Activated B cell treated with CpG ODN at 0.5 μM for 24 hours (primary cell): ENCODE results near the gene ZNF700. TPM values are rescaled to one million over a fixed set of nuclear protein-coding genes. Genes with fewer than 3 reads are reported as not detected.
A peak's percentile ranks its signal among the peaks of the same experiment; 100 is the strongest.
"Not testable (repeated sequence)": the region's sequence is repeated elsewhere in the genome, so short reads cannot be mapped to it uniquely, and the experiment has no call there.

ENCODE experiments used
- ATAC-seq: fragments of 200-7000 bp; cut with Tn5 transposase; one replicate; pipeline ENCODE4 v1.10.0; 2021; ENCODE audit warnings: low read depth, mild to moderate bottlenecking, moderate library complexity
- CTCF ChIA-PET: fragments of 350-600 bp; sonication (Branson Sonifier 250); formaldehyde crosslinking; loops from one replicate; lab custom pipeline; 2021; ENCODE audit warnings: antibody characterized with exemption; lab: Charles Lee
- POLR2A ChIA-PET: fragments of 350-600 bp; sonication (Branson Sonifier 250); formaldehyde crosslinking; loops from one replicate; lab custom pipeline; 2021; ENCODE audit warnings: antibody characterized with exemption; lab: Charles Lee
- DNase-seq: peaks from one replicate; pipeline ENCODE4 v3.0.0; 2022
- H3K27ac Mint-ChIP-seq: one replicate; pipeline ENCODE4 v1.8.0; 2020; ENCODE audit warnings: mixed read lengths
- H3K27me3 Mint-ChIP-seq: one replicate; pipeline ENCODE4 v1.8.0; 2021; ENCODE audit warnings: mixed read lengths
- H3K36me3 Mint-ChIP-seq: one replicate; pipeline ENCODE4 v1.8.0; 2021; ENCODE audit warnings: low read depth, mixed read lengths
- H3K4me1 Mint-ChIP-seq: one replicate; pipeline ENCODE4 v1.8.0; 2021; ENCODE audit warnings: mixed read lengths
- H3K4me3 Mint-ChIP-seq: one replicate; pipeline ENCODE4 v1.8.0; 2020; ENCODE audit warnings: mild to moderate bottlenecking, mixed read lengths
- H3K9me3 Mint-ChIP-seq: one replicate; pipeline ENCODE4 v1.8.0; 2020; ENCODE audit warnings: mixed read lengths
- intact Hi-C: fragments of 100-400 bp; cut with micrococcal nuclease; formaldehyde crosslinking; loops from one replicate; pipeline ENCODE4 v1.15.1; 2024
- total RNA-seq: library from RNA; stranded (reverse); gene quantifications from 2 replicates; pipeline ENCODE4 v1.2.3, GENCODE V29; 2022
- TF ChIP-seq, protein P1 (sequence below): fragments of 200-600 bp; IDR thresholded peaks from one replicate; pipeline ENCODE4 v1.8.0; 2022; ENCODE audit warnings: antibody characterized with exemption, mild to moderate bottlenecking

Gene ZNF700
- total RNA-seq, 1 donor from 2014 or later, result 33.1 TPM

DNA sequence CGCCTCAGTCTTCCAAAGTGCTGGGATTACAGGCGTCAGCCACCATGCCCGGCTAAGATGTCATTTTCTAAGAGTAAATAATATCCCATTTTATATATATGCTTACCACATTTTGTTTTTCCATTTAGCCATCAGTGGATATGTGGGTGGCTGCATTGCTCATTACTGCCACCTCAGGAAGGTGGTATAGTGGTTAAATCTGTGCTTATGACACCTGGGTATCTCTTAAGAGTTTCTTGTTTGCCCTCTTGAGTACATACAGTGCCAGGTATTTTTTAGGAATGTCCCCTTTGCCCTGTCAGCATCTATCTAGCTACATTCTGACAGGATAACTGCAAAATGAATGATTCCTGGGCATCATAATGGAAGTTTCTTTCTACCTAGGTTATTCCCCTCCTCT is 22.7 kb upstream of the ZNF700 start:
- no peak overlapping the region for H3K4me3 Mint-ChIP-seq
- intact Hi-C loops, result no loop called here
- H3K36me3 Mint-ChIP-seq, result peaks cover 25% of the 10 kb centered on the region
- ATAC-seq (no peak), DNase-seq (no peak)
- ChIA-PET CTCF (no interaction called here), POLR2A (no interaction called here)
- H3K27me3 Mint-ChIP-seq, result no peaks in the 10 kb centered on the region
- H3K9me3 Mint-ChIP-seq, result peaks cover 15% of the 10 kb centered on the region
- TF ChIP-seq, protein P1, sequence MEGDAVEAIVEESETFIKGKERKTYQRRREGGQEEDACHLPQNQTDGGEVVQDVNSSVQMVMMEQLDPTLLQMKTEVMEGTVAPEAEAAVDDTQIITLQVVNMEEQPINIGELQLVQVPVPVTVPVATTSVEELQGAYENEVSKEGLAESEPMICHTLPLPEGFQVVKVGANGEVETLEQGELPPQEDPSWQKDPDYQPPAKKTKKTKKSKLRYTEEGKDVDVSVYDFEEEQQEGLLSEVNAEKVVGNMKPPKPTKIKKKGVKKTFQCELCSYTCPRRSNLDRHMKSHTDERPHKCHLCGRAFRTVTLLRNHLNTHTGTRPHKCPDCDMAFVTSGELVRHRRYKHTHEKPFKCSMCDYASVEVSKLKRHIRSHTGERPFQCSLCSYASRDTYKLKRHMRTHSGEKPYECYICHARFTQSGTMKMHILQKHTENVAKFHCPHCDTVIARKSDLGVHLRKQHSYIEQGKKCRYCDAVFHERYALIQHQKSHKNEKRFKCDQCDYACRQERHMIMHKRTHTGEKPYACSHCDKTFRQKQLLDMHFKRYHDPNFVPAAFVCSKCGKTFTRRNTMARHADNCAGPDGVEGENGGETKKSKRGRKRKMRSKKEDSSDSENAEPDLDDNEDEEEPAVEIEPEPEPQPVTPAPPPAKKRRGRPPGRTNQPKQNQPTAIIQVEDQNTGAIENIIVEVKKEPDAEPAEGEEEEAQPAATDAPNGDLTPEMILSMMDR, result no peak
- H3K4me1 Mint-ChIP-seq, result no peaks in the 10 kb centered on the region
- no peak overlapping the region for H3K27ac Mint-ChIP-seq

DNA sequence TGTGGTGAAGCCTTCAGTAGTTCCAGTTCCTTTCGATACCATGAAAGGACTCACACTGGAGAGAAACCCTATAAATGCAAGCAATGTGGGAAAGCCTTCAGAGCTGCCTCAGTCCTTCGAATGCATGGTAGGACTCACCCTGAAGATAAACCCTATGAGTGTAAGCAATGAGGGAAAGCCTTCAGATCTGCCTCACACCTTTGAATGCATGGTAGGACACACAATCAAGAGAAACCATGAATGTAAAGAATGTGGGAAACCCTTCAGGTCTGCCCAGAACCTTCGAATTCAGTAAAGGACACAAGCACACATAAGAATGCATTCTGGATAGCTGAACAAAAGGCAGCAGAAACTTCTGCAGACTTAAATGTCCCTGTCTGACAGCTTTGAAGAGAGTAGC is 19.0 kb upstream of the ZNF700 start:
- intact Hi-C loops, result no loop called here
- Mint-ChIP-seq H3K9me3 (peaks cover 17% of the 10 kb centered on the region), H3K36me3 (peaks cover 25% of the 10 kb centered on the region), H3K4me3 (no peak overlapping the region), H3K27ac (no peak overlapping the region), H3K27me3 (no peaks in the 10 kb centered on the region), H3K4me1 (no peaks in the 10 kb centered on the region)
- no peak for ATAC-seq
- no peak for DNase-seq
- ChIA-PET POLR2A (no interaction called here), CTCF (interaction anchor here (0.7 kb wide), 1 partner anchor 18 kb away, joined by 3 read pairs; no protein-coding TSS in a partner anchor)
- TF ChIP-seq, protein P1, result no peak

DNA sequence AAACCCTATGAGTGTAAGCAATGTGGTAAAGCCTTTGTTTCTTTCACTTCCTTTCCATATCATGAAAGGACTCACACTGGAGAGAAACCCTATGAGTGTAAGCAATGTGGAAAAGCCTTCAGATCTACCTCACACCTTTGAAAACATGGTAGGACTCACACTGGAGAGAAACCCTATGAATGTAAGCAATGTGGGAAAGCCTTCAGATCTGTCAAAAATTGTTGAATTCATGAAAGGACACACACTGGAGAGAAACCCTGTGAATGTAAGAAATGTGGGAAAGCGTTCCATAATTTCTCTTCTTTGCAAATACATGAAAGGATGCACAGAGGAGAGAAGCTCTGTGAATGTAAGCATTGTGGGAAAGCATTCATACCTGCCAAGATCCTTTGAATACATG is 13.0 kb upstream of the ZNF700 start:
- H3K27me3 Mint-ChIP-seq, H3K27ac Mint-ChIP-seq, H3K4me3 Mint-ChIP-seq, intact Hi-C loops, CTCF ChIA-PET, POLR2A ChIA-PET, H3K4me1 Mint-ChIP-seq, ATAC-seq, H3K36me3 Mint-ChIP-seq, DNase-seq: not testable (repeated sequence)
- peaks cover 12% of the 10 kb centered on the region for H3K9me3 Mint-ChIP-seq

DNA sequence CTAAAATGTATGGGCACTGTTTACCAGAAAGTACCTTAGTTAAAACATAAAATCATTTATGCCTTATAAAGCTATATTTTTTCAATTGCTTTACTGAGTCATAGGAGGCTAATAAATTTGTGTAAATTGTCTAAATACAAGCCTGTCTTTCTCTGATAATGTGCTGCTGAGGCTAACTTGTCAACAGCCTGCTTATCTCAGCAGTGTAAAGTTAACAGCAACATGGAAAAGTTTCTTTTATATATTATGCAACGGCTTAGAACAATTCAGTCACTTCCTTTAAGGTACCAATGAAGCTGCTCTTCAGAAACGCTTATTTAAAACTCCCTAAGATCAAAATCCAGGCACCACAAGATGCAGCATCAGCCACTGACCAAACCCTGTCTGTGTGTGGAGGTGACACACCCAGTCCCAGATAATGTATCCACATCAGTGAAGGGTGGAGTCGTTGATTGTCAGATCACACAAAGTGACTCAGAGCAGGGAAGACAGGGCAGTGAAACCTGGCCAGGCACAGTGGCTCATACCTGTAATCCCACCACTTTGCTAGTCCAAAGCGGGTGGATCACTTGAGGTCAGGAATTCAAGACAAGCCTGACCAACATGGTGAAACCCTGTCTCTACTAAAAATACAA is 10.4 kb upstream of the ZNF700 start:
- H3K4me3 Mint-ChIP-seq, H3K27ac Mint-ChIP-seq, H3K4me1 Mint-ChIP-seq, H3K9me3 Mint-ChIP-seq, ATAC-seq, CTCF ChIA-PET, H3K36me3 Mint-ChIP-seq, intact Hi-C loops, DNase-seq, H3K27me3 Mint-ChIP-seq: not testable (repeated sequence)
- POLR2A ChIA-PET, result interaction anchor here (1.1 kb wide), 1 partner anchor 10 kb away, joined by 3 read pairs; no protein-coding TSS in a partner anchor

DNA sequence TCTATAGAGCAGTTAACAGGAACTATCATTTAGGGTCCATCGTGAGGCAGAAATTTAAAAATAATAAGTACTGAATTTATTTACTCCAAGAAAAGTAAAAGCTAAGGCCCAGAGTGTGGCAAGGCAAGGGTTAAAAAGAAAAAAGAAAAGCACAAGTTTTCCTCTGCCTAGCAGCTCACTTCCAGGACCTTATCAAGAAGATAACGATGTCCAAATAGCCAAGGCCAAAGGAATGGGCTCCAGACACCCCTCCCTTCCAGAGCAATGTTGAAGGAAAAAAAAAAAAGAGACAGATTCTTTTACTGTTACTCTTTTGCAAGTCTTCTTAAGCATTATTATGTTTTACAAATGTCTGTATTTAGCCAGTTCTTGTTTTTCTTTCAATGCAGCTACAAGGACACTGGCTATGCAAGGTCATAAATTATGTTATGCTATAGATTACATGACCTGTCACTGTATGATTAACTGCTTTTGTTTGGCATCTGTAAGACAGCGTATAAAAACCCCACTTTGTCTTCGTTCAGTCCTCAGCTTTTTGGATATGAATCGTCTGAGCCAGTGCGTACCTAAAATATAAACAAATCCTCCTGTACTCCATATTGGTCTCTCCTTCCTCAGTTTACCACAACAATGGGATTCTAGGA is 2.9 kb upstream of the ZNF700 start:
- Mint-ChIP-seq H3K9me3 (no peaks in the 10 kb centered on the region), H3K27ac (no peak overlapping the region), H3K36me3 (peaks cover 15% of the 10 kb centered on the region), H3K4me3 (no peak overlapping the region), H3K27me3 (no peaks in the 10 kb centered on the region), H3K4me1 (peaks cover 33% of the 10 kb centered on the region)
- TF ChIP-seq, protein P1, result no peak
- POLR2A ChIA-PET, result interaction anchor here (0.7 to 3.8 kb wide), 3 partner anchors 143 to 411 kb away, joined by 3 to 31 read pairs (median 4); partner anchors contain the start of genes ZNF20, ZNF563 and ZNF844
- intact Hi-C loops, result no loop called here
- DNase-seq (no peak), ATAC-seq (no peak)
- CTCF ChIA-PET, result interaction anchor here (1.3 to 4.6 kb wide), 6 partner anchors 42 to 219 kb away, joined by 6 to 84 read pairs (median 32); partner anchors contain the start of genes ZNF20, ZNF763 and ZNF878

DNA sequence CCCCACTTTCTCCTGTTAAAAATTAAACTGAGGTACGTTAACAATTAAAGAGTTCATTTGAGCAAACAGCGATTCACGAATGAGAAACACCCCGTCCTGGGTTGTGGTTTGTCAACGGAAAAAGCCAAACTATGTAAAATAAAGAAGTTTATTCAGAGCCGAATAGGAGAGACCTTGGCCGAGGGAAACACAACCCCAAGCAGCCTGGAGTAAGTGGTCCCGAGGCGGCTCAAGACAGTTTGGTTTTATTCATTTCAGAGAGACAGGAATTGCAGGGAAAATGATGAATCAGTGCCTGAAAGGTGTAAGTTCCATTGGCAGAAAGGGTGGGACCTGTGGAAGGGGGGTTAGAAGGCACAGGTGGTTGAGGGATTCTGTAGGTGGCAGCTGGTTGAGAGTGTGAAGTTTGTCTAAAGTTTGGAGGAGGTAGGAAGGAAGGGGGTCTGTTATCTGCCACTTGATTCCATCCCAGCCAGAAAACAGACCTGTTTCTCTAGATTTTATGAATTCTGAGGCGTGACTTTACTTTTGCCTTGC is 812 bp downstream of the ZNF700 start:
- not testable (repeated sequence) for H3K9me3 Mint-ChIP-seq, H3K27me3 Mint-ChIP-seq, DNase-seq, ATAC-seq
- intact Hi-C loops, result loop anchor here (1.0 to 2.0 kb wide), 6 partner anchors 39 to 743 kb away; partner anchors contain the start of genes ZNF433, ZNF439 and ZNF563
- H3K27ac Mint-ChIP-seq, result peak overlapping the region; percentile 93
- peaks cover 25% of the 10 kb centered on the region for H3K36me3 Mint-ChIP-seq
- ChIA-PET POLR2A (interaction anchor here (1.0 to 4.6 kb wide), 7 partner anchors 39 to 408 kb away, joined by 3 to 101 read pairs (median 20); partner anchors contain the start of genes ZNF136, ZNF20, ZNF44 and ZNF563), CTCF (interaction anchor here (1.2 to 4.2 kb wide), 2 partner anchors 38 kb away, joined by 5 to 46 read pairs; partner anchors contain the start of gene ZNF763)
- peaks cover 47% of the 10 kb centered on the region for H3K4me1 Mint-ChIP-seq
- peak overlapping the region; percentile 99 for H3K4me3 Mint-ChIP-seq
